OCI-LY1 (cell line): ENCODE measurements around the gene CD81.

Source experiments
- H2AFZ ChIP-seq: fragments of 200-600 bp; sonication (generic), shearing (Covaris generic); 2 replicates; pipeline ENCODE4 v1.6.0; 2014; ENCODE audit warnings: antibody characterized with exemption, mild to moderate bottlenecking, low read length
- H3F3A ChIP-seq: fragments of 200-600 bp; sonication (generic), shearing (Covaris generic); 2 replicates; pipeline ENCODE4 v1.6.0; 2014; ENCODE audit warnings: mild to moderate bottlenecking, antibody characterized with exemption, low read length, moderate library complexity; ENCODE audit not compliant: insufficient read depth
- H3K27ac ChIP-seq: fragments of 200-600 bp; sonication (generic); 2 replicates; pipeline ENCODE4 v1.5.1; 2014; ENCODE audit warnings: low read length, mixed run types, mild to moderate bottlenecking, low read depth; ENCODE audit not compliant: poor library complexity, severe bottlenecking
- H3K27me3 ChIP-seq: fragments of 200-600 bp; sonication (generic); 2 replicates; pipeline ENCODE4 v1.6.0; 2014; ENCODE audit warnings: antibody characterized with exemption, mild to moderate bottlenecking, low read length, moderate library complexity; ENCODE audit not compliant: insufficient read depth
- H3K36me3 ChIP-seq: fragments of 200-600 bp; sonication (generic); 2 replicates; pipeline ENCODE4 v1.6.1; 2014; ENCODE audit warnings: mild to moderate bottlenecking, antibody characterized with exemption, low read length, moderate library complexity, mixed read lengths; ENCODE audit not compliant: insufficient read depth
- H3K4me1 ChIP-seq: fragments of 200-600 bp; sonication (generic); 2 replicates; pipeline ENCODE4 v1.5.1; 2014; ENCODE audit warnings: mild to moderate bottlenecking, low read length, moderate library complexity; ENCODE audit not compliant: insufficient read depth, severe bottlenecking
- H3K4me2 ChIP-seq: fragments of 200-600 bp; sonication (generic), shearing (Covaris generic); 2 replicates; pipeline ENCODE4 v1.6.1; 2014; ENCODE audit warnings: low read length
- H3K4me3 ChIP-seq: fragments of 200-600 bp; sonication (generic); 2 replicates; pipeline ENCODE4 v1.5.1; 2014; ENCODE audit warnings: low read length, low read depth, mild to moderate bottlenecking, mixed read lengths; ENCODE audit not compliant: poor library complexity, severe bottlenecking
- H3K79me2 ChIP-seq: fragments of 200-600 bp; shearing (Covaris generic); 2 replicates; pipeline ENCODE4 v1.6.1; 2016; ENCODE audit warnings: mixed run types, low read length, mixed read lengths; ENCODE audit not compliant: insufficient read depth
- H3K9ac ChIP-seq: fragments of 200-600 bp; sonication (generic), shearing (Covaris generic); 2 replicates; pipeline ENCODE4 v1.6.1; 2014; ENCODE audit warnings: mild to moderate bottlenecking, low read length, mixed read lengths
- H3K9me2 ChIP-seq: fragments of 200-600 bp; sonication (generic), shearing (Covaris generic); 2 replicates; pipeline ENCODE4 v1.6.1; 2014; ENCODE audit warnings: low read depth, mild to moderate bottlenecking, low read length, mixed read lengths
- H3K9me3 ChIP-seq: fragments of 200-600 bp; shearing (Covaris generic); 2 replicates; pipeline ENCODE4 v1.6.1; 2014; ENCODE audit warnings: low read length, mixed read lengths
- H4K20me1 ChIP-seq: fragments of 200-600 bp; sonication (generic), shearing (Covaris generic); 2 replicates; pipeline ENCODE4 v1.6.0; 2016; ENCODE audit warnings: mild to moderate bottlenecking, low read length; ENCODE audit not compliant: insufficient read depth
- CTCF ChIP-seq: fragments of 200-600 bp; sonication (generic), shearing (Covaris generic); IDR thresholded peaks from 2 replicates; pipeline ENCODE4 v1.5.1; 2017; ENCODE audit warnings: mild to moderate bottlenecking, antibody characterized with exemption, low read length, moderate library complexity, mixed read lengths
- EZH2 ChIP-seq: fragments of 200-600 bp; sonication (generic), shearing (Covaris generic); IDR thresholded peaks from 2 replicates; pipeline ENCODE4 v1.8.0; 2017; ENCODE audit warnings: borderline replicate concordance, mixed run types, mild to moderate bottlenecking, antibody characterized with exemption, low read length, moderate library complexity, mixed read lengths

The CD81 gene

DNA sequence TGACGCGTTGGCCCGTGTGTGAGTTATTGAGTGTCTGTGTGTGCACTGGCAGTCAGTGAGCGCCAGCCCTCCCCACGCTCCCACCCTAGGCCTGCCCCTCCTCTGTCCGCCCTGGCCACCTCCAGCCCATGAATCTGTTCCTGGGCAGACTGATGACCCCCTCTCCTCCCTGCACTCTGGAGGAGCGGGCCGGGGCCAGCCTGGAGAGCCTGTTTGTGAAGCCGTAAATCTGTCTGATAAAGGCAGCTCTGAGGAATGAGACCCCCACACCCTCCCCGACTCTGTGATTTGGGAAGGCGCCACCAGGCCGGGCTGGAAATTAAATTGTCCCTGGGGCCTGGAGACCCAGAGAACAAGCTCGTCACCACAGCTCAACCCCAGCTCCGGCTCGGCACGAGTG is 32.0 kb downstream of the CD81 start:
- H3K27ac ChIP-seq: no peak overlapping the region

DNA sequence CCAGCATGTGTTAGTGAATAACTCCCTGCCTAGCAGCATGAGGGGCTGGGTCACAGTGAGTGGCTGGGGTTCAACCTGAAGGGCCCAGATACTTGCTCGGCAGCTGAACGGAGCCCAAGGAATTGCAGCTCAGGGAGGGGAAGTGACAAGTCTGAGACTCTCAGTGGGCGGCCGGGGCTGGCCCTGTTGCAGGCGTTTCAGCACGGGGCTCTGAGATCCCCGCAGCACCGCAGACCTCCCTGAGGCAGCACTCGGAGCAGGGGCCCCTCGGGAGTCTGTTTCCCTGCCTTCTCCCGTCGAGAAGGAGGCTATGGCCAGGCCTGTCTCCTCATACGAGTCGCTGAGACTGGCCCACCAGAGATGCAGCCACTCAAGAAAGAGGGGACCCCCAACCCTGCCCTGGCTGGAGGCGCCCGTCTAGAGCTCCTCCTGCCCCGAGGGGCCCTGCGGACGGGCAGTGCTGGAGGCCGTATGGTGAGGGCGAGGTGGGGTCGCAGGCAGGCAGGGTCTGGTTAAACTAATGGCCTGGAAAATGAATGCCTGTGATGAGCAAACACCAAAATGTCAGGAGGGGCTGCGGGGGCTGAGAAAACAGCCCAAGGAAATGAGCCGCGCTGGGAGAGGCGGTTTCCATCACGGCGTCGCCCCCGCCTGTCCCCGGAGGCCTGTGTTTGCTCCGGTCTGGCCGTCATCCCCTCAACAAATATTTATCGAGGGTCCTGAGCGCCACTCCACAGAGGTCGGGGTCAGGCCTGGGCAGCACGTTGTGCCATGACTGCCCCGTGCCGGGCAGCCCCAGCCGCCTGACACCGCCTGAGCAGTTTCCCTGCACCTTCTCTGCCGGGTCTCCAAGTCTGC is 32.7 kb downstream of the CD81 start:
- Histone ChIP-seq H3K36me3 (no peaks in the 10 kb centered on the region), H3K4me3 (no peak overlapping the region), H4K20me1 (no peaks in the 10 kb centered on the region), H3K9ac (no peak overlapping the region), H3K4me2 (no peak overlapping the region), H3K27ac (no peak overlapping the region), H3K27me3 (peaks cover 4% of the 10 kb centered on the region; the same call in 1 of the 2 replicates), H3K79me2 (no peaks in the 10 kb centered on the region), H3F3A (no peaks in the 10 kb centered on the region), H3K9me2 (no peaks in the 10 kb centered on the region), H3K9me3 (no peaks in the 10 kb centered on the region), H3K4me1 (no peaks in the 10 kb centered on the region), H2AFZ (no peak overlapping the region)
- TF ChIP-seq EZH2 (no peak), CTCF (no peak)

More for the DNA sequence above, 32.0 kb downstream of the CD81 start:
- Histone ChIP-seq H3K9me3 (no peaks in the 10 kb centered on the region), H3K4me1 (no peaks in the 10 kb centered on the region), H3K4me2 (no peak overlapping the region), H3K36me3 (no peaks in the 10 kb centered on the region), H3K9me2 (no peaks in the 10 kb centered on the region), H4K20me1 (no peaks in the 10 kb centered on the region), H3K4me3 (no peak overlapping the region), H3K27me3 (peaks cover 4% of the 10 kb centered on the region; the same call in 1 of the 2 replicates), H3K9ac (no peak overlapping the region), H3K79me2 (no peaks in the 10 kb centered on the region), H2AFZ (no peak overlapping the region), H3F3A (no peaks in the 10 kb centered on the region)
- TF ChIP-seq CTCF: no peak
- no peak for TF ChIP-seq EZH2

DNA sequence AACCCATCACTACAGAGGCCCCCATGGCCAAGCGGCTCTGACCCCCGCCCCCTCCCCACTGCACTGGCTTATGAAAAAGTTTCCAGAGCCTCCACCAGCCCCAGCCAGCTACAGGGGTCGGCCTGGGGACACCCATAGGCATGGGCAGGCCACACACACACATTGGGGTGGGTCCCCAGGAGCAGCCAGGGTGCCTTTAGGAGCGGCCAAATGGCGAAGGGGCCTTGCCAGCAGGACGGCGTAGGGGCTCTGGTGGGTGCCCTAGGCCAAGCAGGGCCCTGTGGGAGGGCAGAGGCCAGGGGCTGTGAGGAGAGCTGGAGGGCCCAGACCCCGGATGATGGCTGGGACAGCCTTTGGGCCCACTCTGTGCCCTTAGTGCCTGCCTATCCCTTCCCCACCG is 33.5 kb downstream of the CD81 start:
- Histone ChIP-seq H4K20me1 (no peaks in the 10 kb centered on the region), H3K27me3 (peaks cover 4% of the 10 kb centered on the region; the same call in 1 of the 2 replicates), H3K79me2 (no peaks in the 10 kb centered on the region), H2AFZ (no peak overlapping the region), H3F3A (no peaks in the 10 kb centered on the region), H3K27ac (no peak overlapping the region), H3K9me3 (no peaks in the 10 kb centered on the region), H3K4me3 (no peak overlapping the region), H3K4me2 (no peak overlapping the region), H3K9me2 (no peaks in the 10 kb centered on the region), H3K36me3 (no peaks in the 10 kb centered on the region), H3K4me1 (no peaks in the 10 kb centered on the region), H3K9ac (no peak overlapping the region)
- no peak for TF ChIP-seq EZH2
- TF ChIP-seq CTCF: no peak
